Activated CD4-positive, alpha-beta T cell treated with anti-CD3 and anti-CD28 coated beads, Interleukin-2, amount 10 ng/mL, durations not matched to agents 7 days and 5 days (primary cell): ENCODE measurements around the gene MACROD2. TPM values are rescaled to one million over a fixed set of nuclear protein-coding genes. Genes with fewer than 3 reads are reported as not detected.

Experiments
- CTCF ChIA-PET: fragments of 350-600 bp; sonication (Branson Sonifier 250); formaldehyde crosslinking; loops from one replicate; lab custom pipeline; 2021; ENCODE audit warnings: antibody characterized with exemption; lab: Charles Lee
- POLR2A ChIA-PET: fragments of 350-600 bp; sonication (Branson Sonifier 250); formaldehyde crosslinking; loops from one replicate; lab custom pipeline; 2021; ENCODE audit warnings: antibody characterized with exemption; lab: Charles Lee
- DNase-seq: peaks from one replicate; pipeline ENCODE4 v3.0.0-alpha.2; 2020
- H3K27ac Mint-ChIP-seq: one replicate; pipeline ENCODE4 v1.8.0; 2021; ENCODE audit warnings: mild to moderate bottlenecking, moderate library complexity, mixed read lengths
- H3K27me3 Mint-ChIP-seq: one replicate; pipeline ENCODE4 v1.8.0; 2021; ENCODE audit warnings: mixed read lengths
- H3K36me3 Mint-ChIP-seq: one replicate; pipeline ENCODE4 v1.8.0; 2021; ENCODE audit warnings: low read depth, mixed read lengths
- H3K4me1 Mint-ChIP-seq: one replicate; pipeline ENCODE4 v1.8.0; 2021; ENCODE audit warnings: mixed read lengths
- H3K4me3 Mint-ChIP-seq: one replicate; pipeline ENCODE4 v1.8.0; 2021; ENCODE audit warnings: mild to moderate bottlenecking, moderate library complexity, mixed read lengths
- H3K9me3 Mint-ChIP-seq: one replicate; pipeline ENCODE4 v1.8.0; 2021; ENCODE audit warnings: mixed read lengths
- total RNA-seq, 2 experiments: library from RNA; stranded (reverse); gene quantifications; one replicate each; pipeline ENCODE4 v1.2.3, GENCODE V29; 2021

The MACROD2 gene
- total RNA-seq, 2 experiments from 2014 or later = not detected

DNA sequence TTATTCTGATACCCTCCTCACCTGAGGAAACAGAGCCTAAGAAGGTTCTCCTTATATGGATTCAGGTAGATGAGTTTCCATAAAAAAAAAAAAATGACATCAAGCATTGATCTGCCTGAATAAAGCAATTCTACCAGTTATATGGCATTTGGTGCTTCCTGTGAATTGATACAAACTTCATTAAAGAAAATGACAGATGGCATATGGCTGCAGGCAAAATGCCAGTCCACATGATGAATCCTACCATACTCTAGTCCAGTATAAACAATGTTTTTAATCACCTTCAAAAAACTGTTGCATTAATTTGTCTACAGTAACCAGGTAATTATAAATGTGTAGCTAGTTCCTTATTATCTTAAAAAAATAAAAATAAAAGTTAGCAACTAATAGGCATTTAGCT lies 901.3 kb downstream of the MACROD2 start:
- H3K27ac Mint-ChIP-seq = no peak overlapping the region
- no peaks in the 10 kb centered on the region for H3K9me3 Mint-ChIP-seq
- no peaks in the 10 kb centered on the region for H3K27me3 Mint-ChIP-seq
- H3K4me3 Mint-ChIP-seq = no peak overlapping the region
- CTCF ChIA-PET = no interaction called here
- H3K4me1 Mint-ChIP-seq = no peaks in the 10 kb centered on the region
- no peak for DNase-seq
- POLR2A ChIA-PET = no interaction called here
- H3K36me3 Mint-ChIP-seq = no peaks in the 10 kb centered on the region

DNA sequence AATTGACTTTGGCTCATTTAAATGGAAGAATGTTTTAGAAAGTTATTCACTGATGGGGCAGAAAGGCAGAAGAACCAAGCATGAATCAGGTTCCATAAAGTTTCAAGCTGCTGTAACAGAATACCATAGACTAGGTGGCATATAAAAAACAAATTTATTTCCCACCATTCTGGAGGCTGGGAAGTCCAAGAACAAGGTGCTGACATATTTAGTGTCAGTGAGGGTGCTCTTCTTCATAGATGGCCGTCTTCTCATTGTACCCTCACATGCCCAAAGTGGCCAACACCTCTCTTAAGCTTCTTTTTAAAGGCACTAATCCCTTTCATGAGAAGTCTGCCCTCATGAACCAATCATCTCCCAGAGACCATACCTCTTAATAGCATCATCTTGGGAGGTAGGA lies 902.3 kb downstream of the MACROD2 start:
- Mint-ChIP-seq H3K9me3 (peaks cover 2% of the 10 kb centered on the region), H3K4me1 (no peaks in the 10 kb centered on the region), H3K27ac (no peak overlapping the region), H3K4me3 (no peak overlapping the region), H3K36me3 (no peaks in the 10 kb centered on the region), H3K27me3 (no peaks in the 10 kb centered on the region)
- POLR2A ChIA-PET = no interaction called here
- DNase-seq = no peak
- CTCF ChIA-PET = no interaction called here

DNA sequence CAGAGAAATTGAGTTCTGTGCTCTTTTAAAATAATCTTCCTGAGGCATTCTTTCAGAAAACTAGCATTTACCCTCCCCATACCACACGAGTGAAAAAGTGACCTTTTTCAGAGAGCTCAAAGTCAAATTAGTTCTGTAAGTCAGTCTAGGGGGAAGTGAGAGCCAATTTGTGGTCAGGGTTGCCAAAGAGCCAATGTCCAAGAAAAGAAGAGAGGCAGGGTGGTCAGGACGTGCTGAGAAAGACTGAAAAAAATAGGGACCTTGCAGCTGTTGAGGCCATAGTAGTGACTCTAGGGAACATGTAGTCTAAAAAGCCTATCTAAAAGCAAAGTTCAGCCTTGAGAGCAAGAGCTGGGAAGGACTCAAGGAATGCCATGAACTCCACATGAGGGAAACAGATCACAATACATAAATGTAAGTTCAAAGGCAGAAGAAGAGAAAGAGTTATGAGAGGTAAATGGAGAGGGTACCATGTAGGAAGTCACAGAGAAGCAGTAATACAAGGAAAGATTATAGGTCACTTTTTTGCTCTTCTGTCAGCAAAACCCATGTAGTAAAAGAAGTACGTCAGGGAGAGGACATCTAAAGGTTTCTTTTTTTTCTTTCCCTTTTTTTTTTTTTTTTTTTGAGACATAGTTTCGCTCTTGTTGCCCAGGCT lies 907.2 kb downstream of the MACROD2 start:
- Mint-ChIP-seq H3K4me1 (no peaks in the 10 kb centered on the region), H3K27me3 (no peaks in the 10 kb centered on the region), H3K4me3 (no peak overlapping the region), H3K9me3 (peaks cover 4% of the 10 kb centered on the region), H3K27ac (no peak overlapping the region), H3K36me3 (no peaks in the 10 kb centered on the region)
- POLR2A ChIA-PET = interaction anchor here (0.7 kb wide), 1 partner anchor 1854 kb away, joined by 4 read pairs; no protein-coding TSS in a partner anchor
- CTCF ChIA-PET = no interaction called here
- no peak for DNase-seq

DNA sequence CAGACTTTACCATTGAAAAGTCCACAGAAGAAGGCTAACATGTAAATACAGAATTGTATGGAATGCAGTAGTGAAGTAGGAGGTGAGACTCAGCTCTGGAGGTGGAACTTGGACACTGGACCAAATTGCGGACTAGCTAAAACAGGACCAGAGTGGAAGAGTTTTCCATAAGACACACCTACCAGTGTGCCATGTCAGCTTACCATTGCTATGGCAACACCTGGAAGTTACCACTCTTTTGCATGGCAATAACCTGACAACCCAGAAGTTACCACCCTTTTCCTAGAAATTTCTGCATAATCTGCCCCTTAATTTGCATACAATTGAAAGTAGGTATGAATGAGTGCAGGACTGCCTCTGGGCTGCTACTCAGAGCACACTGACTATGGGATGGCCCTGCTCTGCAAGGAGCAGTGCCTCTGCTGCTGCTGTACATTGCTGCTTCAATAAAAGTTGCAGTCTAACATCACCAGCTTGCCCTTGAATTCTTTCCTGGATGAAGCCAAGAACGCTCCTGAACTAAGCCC lies 911.7 kb downstream of the MACROD2 start:
- Mint-ChIP-seq H3K9me3 (peaks cover 4% of the 10 kb centered on the region), H3K27ac (no peak overlapping the region), H3K4me1 (no peaks in the 10 kb centered on the region), H3K4me3 (no peak overlapping the region), H3K27me3 (no peaks in the 10 kb centered on the region), H3K36me3 (no peaks in the 10 kb centered on the region)
- DNase-seq = no peak
- POLR2A ChIA-PET = no interaction called here
- CTCF ChIA-PET = interaction anchor here (0.6 kb wide), 1 partner anchor 228 kb away, joined by 3 read pairs; no protein-coding TSS in a partner anchor

DNA sequence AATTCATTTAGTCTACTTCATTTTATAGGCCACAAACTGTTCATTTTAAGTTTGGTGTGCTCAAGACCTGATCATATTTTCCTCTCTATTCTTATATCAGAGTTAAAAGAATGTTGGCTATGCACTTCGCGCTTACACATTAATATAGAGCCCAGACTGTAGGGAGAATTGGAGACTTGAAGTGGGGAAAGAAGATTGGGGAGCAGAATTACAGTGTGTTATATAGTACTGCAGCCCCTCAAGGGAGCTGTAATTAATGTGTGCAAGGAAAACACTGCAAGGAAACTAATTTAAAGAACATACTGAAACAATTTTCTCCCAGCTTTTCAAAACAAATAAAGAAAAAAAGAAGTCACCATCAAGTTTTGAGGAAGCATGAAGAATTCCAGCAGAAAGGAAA lies 914.8 kb downstream of the MACROD2 start:
- DNase-seq = no peak
- POLR2A ChIA-PET = no interaction called here
- H3K4me1 Mint-ChIP-seq = no peaks in the 10 kb centered on the region
- no peaks in the 10 kb centered on the region for H3K36me3 Mint-ChIP-seq
- H3K4me3 Mint-ChIP-seq = no peak overlapping the region
- no peak overlapping the region for H3K27ac Mint-ChIP-seq
- CTCF ChIA-PET = no interaction called here
- H3K27me3 Mint-ChIP-seq = no peaks in the 10 kb centered on the region
- peaks cover 2% of the 10 kb centered on the region for H3K9me3 Mint-ChIP-seq

DNA sequence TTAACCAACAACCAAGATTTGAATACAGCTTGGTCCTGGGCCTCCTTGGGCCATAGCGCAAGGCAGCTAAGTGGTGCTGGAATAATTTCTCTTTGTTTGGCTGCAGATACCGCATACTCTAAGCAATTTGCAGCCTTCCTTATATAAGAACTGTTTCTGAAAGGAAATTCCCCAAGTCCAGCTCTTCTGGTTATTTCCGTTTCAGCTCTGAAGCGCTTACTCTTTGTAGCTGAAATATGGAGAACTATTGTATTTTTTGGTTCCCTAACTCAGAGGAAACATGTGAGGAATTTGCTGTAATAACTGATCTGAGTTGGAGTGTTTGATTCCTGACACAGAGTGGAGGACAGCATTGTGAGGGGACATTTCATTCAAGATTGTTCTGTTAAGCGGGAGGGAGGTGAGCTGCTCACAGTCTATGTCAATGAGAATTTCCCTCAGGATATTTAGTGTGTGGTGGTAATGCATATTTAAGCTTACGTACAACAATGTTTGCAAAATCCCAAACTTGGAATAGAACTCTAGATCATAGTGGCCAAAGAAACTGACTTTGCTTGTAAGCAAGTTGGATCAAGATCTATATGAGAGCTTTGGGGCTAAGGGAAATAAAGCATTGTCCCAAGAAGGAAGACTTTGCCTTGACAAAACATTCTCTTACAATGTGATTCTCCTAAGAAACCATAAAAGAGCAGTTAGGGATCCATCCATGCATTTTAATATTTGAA lies 918.7 kb downstream of the MACROD2 start:
- no peak for DNase-seq
- POLR2A ChIA-PET = no interaction called here
- Mint-ChIP-seq H3K4me3 (no peak overlapping the region), H3K27ac (no peak overlapping the region), H3K27me3 (no peaks in the 10 kb centered on the region), H3K4me1 (no peaks in the 10 kb centered on the region), H3K36me3 (no peaks in the 10 kb centered on the region), H3K9me3 (peaks cover 2% of the 10 kb centered on the region)
- CTCF ChIA-PET = no interaction called here

DNA sequence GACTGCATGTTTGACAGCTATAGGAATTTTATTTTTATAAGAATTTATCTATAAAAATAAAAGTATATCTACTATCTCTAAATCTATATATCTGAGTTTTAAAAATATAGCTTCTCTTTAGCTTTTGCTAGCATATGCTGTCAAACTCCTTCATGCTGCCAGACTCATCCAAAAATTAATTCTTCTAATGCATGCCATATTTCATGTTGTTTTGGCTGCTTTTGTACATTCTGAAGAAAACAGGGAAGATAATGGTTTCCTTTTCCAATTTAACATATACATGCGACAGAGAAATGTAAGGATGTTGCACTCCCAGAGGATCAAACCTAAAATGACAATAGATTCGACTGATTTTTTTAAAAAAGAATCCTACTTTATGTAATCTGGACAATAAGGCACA lies 919.3 kb downstream of the MACROD2 start:
- POLR2A ChIA-PET = no interaction called here
- Mint-ChIP-seq H3K4me3 (no peak overlapping the region), H3K4me1 (no peaks in the 10 kb centered on the region), H3K27me3 (no peaks in the 10 kb centered on the region), H3K27ac (no peak overlapping the region), H3K9me3 (peaks cover 2% of the 10 kb centered on the region), H3K36me3 (no peaks in the 10 kb centered on the region)
- CTCF ChIA-PET = no interaction called here
- no peak for DNase-seq

DNA sequence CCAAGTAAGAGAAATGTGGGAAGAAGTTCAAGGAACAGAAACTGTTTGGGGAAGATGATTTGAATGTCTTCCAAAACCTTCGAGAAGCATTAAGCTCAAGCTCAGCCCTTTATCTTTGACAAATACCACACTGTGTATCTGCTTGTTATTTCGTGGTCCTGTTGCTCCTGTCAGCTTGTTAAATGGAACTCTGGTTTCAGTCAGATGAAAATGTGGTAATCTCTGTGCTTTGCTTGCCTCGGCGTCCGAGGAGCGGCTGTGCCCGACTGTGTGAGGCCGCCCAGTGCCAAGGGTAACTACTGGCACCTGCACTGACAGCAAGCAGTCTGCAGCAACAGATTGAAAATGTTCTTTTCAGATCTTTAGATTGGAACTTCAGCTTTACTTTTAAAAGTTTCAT lies 920.0 kb downstream of the MACROD2 start:
- Mint-ChIP-seq H3K9me3 (peaks cover 2% of the 10 kb centered on the region), H3K27me3 (no peaks in the 10 kb centered on the region), H3K27ac (no peak overlapping the region)

DNA sequence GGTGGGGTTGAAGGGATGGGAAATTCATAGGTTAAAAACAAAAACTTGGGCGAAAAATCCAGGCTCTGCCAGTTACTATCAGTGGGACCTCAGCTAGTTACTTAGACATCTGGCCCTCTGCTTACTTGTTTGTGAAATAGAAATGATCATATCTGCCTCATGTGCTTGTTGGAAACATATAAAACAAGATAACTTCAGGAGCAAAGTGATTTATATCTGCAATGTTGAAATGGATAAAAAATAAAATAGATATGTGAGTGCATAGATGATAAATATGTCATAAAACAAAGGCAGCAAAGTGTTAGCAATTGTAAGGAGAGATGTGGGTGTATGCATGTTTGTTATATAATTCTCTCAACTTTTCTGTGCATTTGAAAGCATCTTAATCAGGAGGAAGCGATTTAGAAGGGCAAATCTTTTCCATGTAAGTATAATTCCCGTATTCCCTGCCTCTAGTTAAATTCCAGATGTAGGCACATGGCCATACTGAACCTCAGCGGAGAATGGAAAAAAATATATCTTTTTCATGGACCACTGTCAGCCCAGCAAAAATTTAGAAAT lies 921.1 kb downstream of the MACROD2 start:
- ChIA-PET POLR2A (no interaction called here), CTCF (no interaction called here)
- Mint-ChIP-seq H3K4me1 (no peaks in the 10 kb centered on the region), H3K9me3 (peaks cover 2% of the 10 kb centered on the region), H3K27me3 (no peaks in the 10 kb centered on the region), H3K27ac (no peak overlapping the region), H3K36me3 (no peaks in the 10 kb centered on the region), H3K4me3 (no peak overlapping the region)
- no peak for DNase-seq

More for the DNA sequence above, 920.0 kb downstream of the MACROD2 start:
- Mint-ChIP-seq H3K4me1 (no peaks in the 10 kb centered on the region), H3K36me3 (no peaks in the 10 kb centered on the region), H3K4me3 (no peak overlapping the region)
- CTCF ChIA-PET = no interaction called here
- DNase-seq = no peak
- POLR2A ChIA-PET = no interaction called here

DNA sequence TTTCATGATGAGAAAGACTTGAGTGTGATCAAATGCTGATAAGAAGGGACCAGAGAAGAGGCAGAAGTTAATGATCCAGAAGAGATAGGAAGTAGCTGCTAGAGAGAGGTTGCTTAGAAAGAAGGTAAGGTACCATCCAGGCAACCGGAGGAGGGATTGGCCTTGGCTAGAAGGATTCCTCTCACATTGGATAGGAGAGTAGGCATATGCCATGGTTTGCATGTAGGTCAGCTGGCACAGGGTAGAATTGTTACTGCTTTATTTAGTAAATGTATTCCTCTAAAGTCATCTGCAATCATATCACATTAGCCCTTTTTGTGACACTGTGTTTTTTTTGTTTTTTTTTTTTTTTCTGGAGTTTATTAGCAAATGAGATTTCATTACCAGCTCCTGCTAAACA lies 923.0 kb downstream of the MACROD2 start:
- H3K9me3 Mint-ChIP-seq = peaks cover 2% of the 10 kb centered on the region

DNA sequence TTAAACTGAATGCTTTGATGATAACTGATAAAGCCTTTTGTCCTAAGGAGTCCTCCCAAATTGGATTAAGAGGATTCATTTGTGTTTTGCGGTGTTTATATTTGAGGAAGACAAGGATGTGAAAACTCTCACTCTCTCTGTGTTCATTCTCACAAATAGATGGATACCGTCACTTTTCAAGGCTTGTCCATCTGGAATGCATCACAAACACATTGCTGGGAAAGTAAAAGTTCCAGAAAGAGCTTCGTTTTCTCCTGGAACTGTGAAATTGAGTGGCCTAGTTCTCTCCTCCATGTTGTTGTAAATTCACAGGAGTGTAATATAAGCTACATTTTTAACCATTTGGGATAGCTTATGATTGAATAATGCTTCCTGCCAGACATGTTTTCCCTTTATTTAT lies 923.7 kb downstream of the MACROD2 start:
- Mint-ChIP-seq H3K27ac (no peak overlapping the region), H3K4me1 (no peaks in the 10 kb centered on the region), H3K27me3 (no peaks in the 10 kb centered on the region), H3K4me3 (no peak overlapping the region), H3K36me3 (no peaks in the 10 kb centered on the region), H3K9me3 (peaks cover 2% of the 10 kb centered on the region)
- DNase-seq = no peak
- ChIA-PET POLR2A (no interaction called here), CTCF (no interaction called here)

More for the DNA sequence above, 923.0 kb downstream of the MACROD2 start:
- Mint-ChIP-seq H3K27me3 (no peaks in the 10 kb centered on the region), H3K4me1 (no peaks in the 10 kb centered on the region), H3K36me3 (no peaks in the 10 kb centered on the region), H3K4me3 (no peak overlapping the region), H3K27ac (no peak overlapping the region)
- POLR2A ChIA-PET = interaction anchor here (0.6 kb wide), 2 partner anchors 343 to 1832 kb away, joined by 3 read pairs; no protein-coding TSS in a partner anchor
- CTCF ChIA-PET = no interaction called here
- no peak for DNase-seq

DNA sequence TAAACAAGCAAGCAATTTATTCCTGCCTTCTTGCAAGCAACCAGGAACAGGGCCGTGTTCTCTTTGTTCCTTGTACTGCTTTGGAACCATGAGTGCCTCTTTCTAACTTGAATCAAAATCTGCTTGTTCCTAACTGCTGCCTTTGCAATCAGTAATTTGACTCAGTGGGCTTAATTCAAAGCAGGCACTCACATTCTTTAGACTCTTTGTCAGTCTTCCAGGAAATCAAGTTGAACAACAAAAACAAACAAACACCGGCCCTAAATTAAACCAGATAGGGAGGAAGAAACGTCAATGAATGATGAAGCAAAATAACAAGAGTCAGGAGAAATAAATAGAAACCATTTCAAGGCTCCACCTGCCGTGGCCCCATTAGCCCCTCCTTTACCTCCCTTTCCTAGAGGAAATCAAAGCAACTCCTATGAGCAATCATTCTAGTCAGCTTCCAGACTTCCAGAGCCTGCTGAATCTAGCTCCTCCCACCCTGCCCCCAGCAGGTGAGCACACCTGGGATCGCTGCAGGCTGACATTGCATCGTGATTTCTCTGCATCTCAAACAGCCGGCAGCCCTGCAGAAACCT lies 924.3 kb downstream of the MACROD2 start:
- Mint-ChIP-seq H3K9me3 (no peaks in the 10 kb centered on the region), H3K27ac (no peak overlapping the region), H3K27me3 (no peaks in the 10 kb centered on the region), H3K4me3 (no peak overlapping the region), H3K36me3 (no peaks in the 10 kb centered on the region), H3K4me1 (no peaks in the 10 kb centered on the region)
- no peak for DNase-seq
- ChIA-PET POLR2A (no interaction called here), CTCF (no interaction called here)

DNA sequence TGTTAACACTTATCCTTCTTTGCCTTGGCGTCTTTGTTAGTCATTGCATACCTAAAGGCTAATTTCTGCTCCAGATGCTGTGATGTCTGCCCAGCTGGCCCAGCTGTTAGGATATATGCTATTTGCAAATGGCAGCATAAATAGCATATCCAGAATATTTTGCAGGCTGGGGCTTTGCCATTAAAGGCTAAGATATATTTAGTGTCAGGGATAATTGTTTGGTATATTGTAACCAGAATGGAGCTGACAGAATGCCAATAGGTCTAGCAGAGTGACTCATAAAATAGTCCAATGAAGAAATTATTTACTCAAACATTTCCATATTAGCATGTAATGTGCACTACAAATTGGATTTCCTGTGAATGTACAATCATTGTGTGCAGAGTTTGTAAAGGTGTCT lies 926.2 kb downstream of the MACROD2 start:
- no peak overlapping the region for H3K4me3 Mint-ChIP-seq
- no peaks in the 10 kb centered on the region for H3K27me3 Mint-ChIP-seq
- no peak overlapping the region for H3K27ac Mint-ChIP-seq
- no peaks in the 10 kb centered on the region for H3K4me1 Mint-ChIP-seq
- CTCF ChIA-PET = no interaction called here
- POLR2A ChIA-PET = no interaction called here
- no peak for DNase-seq
- no peaks in the 10 kb centered on the region for H3K36me3 Mint-ChIP-seq
- H3K9me3 Mint-ChIP-seq = peaks cover 5% of the 10 kb centered on the region
